Epithelial cell of proximal tubule (primary cell): ENCODE results near the gene EFNA5. TPM values are rescaled to one million over a fixed set of nuclear protein-coding genes. Genes with fewer than 3 reads are reported as not detected.
"Not testable (repeated sequence)": the region's sequence is repeated elsewhere in the genome, so short reads cannot be mapped to it uniquely, and the experiment has no call there.

ENCODE experiments used
- DNase-seq: peaks from one replicate; pipeline ENCODE4 v3.0.0-alpha.2; 2011; ENCODE audit warnings: low read depth
- H3K4me3 ChIP-seq: 2 replicates; pipeline ENCODE4 v1.5.1; 2011; ENCODE audit warnings: low read depth, mild to moderate bottlenecking, low read length
- CTCF ChIP-seq: conservative IDR thresholded peaks from 2 replicates; pipeline ENCODE4 v1.5.1; 2012; ENCODE audit warnings: low read depth, mild to moderate bottlenecking, low read length
- total RNA-seq: library from RNA; depleted of rRNA; stranded (reverse); fragments of >200 nt; gene quantifications from 2 replicates; pipeline ENCODE4 v1.2.3, GENCODE V29; 2015

The EFNA5 gene
- total RNA-seq, 1 donor from 2014 or later: 28.1 TPM

- no peak for TF ChIP-seq CTCF
- H3K4me3 ChIP-seq: no peak overlapping the region
- DNase-seq: no peak
These were observed 228.3 kb downstream of the EFNA5 start for GRCh38 chr5:107442452-107442851.

GRCh38 chr5:107439832-107440231 is 230.9 kb downstream of the EFNA5 start:
- H3K4me3 ChIP-seq: no peak overlapping the region
- no peak for DNase-seq
- TF ChIP-seq CTCF: no peak

GRCh38 chr5:107437986-107438510 is 232.7 kb downstream of the EFNA5 start:
- no peak for TF ChIP-seq CTCF
- no peak for DNase-seq
- no peak overlapping the region for H3K4me3 ChIP-seq

- no peak for DNase-seq
- TF ChIP-seq CTCF: no peak
- no peak overlapping the region for H3K4me3 ChIP-seq
These were observed 233.6 kb downstream of the EFNA5 start for GRCh38 chr5:107437154-107437553.

- no peak for DNase-seq
- no peak overlapping the region for H3K4me3 ChIP-seq
- no peak for TF ChIP-seq CTCF
These were observed 234.5 kb downstream of the EFNA5 start for GRCh38 chr5:107436201-107436600.

GRCh38 chr5:107435061-107435460 is 235.7 kb downstream of the EFNA5 start:
- no peak for TF ChIP-seq CTCF
- DNase-seq: no peak
- no peak overlapping the region for H3K4me3 ChIP-seq

GRCh38 chr5:107433646-107434045 is 237.1 kb downstream of the EFNA5 start:
- H3K4me3 ChIP-seq, DNase-seq: not testable (repeated sequence)
